ENCODE results near the gene KCNT2.

- TF ChIP-seq FOXA1 (IDR thresholded peaks at IDR 0.05) (no peak), CTCF (IDR thresholded peaks at IDR 0.05; ENCODE audit: low read depth, low read length, missing input control) (no peak), TAF1 (conservative IDR thresholded peaks at IDR 0.05) (no peak), RAD21 (IDR thresholded peaks at IDR 0.05) (peak in 1 of 2 donors; percentile 28), GABPA (IDR thresholded peaks at IDR 0.05 in 1 of 2, conservative IDR thresholded peaks at IDR 0.05 in 1 of 2) (no peak), YY1 (IDR thresholded peaks at IDR 0.05) (no peak), MAX (IDR thresholded peaks at IDR 0.05) (no peak), EGR1 (IDR thresholded peaks at IDR 0.05; ENCODE audit: low read depth in 2 of 2) (no peak), SP1 (IDR thresholded peaks at IDR 0.05) (no peak), ATF3 (IDR thresholded peaks at IDR 0.05) (no peak), ZBTB33 (IDR thresholded peaks at IDR 0.05) (no peak), NR2F2 (IDR thresholded peaks at IDR 0.05) (no peak)
These were observed 131.0 kb downstream of the KCNT2 start for GRCh38 chr1:196477262-196477661.

All from liver (tissue), 3 donors.